ENCODE data around the gene CFAP45. TPM values are rescaled to one million over a fixed set of nuclear protein-coding genes. Genes with fewer than 3 reads are reported as not detected.
A peak's percentile ranks its signal among the peaks of the same experiment; 100 is the strongest.

The CFAP45 gene
- total RNA-seq, 1 donor from 2014 or later = 2.8 TPM

DNA sequence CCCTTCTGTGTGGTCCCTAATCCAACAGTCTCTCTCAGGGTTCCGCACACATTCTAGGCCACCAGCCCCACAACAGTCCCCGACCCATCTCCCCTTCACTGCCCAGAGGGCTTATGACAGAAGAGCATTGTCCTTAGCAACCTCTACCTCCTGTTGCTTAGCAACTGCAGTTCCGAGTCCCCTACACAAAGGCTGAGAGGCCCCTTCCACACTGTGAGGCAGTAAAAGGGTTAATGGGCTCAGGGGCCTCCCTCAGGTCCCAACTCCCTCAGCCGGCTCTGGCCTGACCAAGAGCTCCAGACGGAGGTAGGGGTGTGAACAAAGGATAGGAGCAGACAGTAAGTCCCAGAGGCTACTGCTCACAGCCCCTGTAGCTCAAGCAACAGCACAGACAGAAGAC, 41.2 kb upstream of the CFAP45 start:
- peak overlapping the region; percentile 72 for H3K4me3 Mint-ChIP-seq
- DNase-seq (ENCODE audit: extremely low spot score, unreplicated experiment) = no peak
- peaks cover 10% of the 10 kb centered on the region for H3K36me3 Mint-ChIP-seq
- H3K27me3 Mint-ChIP-seq = no peaks in the 10 kb centered on the region
- no peaks in the 10 kb centered on the region for H3K9me3 Mint-ChIP-seq
- H3K4me1 Mint-ChIP-seq (ENCODE audit: unreplicated experiment) = peaks cover 70% of the 10 kb centered on the region
- TF ChIP-seq CTCF (conservative IDR thresholded peaks at IDR 0.05) = no peak
- H3K27ac Mint-ChIP-seq = peak overlapping the region; percentile 61

DNA sequence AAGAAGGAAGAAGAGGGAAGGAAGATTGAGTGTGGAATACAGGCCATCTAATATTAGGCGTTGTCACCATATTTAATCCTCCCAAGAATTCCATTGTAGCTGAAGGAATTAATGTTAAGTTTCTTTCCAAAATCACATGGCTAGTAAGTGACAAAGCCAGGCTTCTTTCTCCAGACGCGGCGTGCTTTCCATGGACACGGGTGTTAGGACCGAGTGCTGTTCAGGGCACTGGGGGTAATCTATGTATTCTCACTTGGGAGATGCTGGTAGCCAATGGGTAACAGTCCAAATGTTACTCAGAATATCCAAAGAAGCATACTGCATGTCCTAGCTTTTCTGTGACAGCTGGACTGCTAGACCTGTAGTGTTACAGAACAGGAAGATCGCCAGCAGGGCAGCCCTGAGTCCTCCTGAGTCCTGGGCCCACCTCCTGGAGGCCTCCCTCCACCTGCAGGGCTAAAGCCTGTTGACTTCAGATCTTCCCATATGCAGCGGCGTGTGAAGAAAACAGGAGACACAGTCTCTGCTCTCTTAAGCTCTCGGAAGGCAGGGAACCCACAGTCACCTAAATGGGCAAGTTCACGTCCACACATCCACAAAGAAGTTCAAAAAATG, 40.1 kb upstream of the CFAP45 start:
- Mint-ChIP-seq H3K27ac (peak overlapping the region; percentile 39), H3K27me3 (no peaks in the 10 kb centered on the region), H3K4me3 (peak overlapping the region; percentile 50), H3K36me3 (peaks cover 10% of the 10 kb centered on the region), H3K9me3 (no peaks in the 10 kb centered on the region), H3K4me1 (ENCODE audit: unreplicated experiment) (peaks cover 65% of the 10 kb centered on the region)
- no peak for DNase-seq (ENCODE audit: extremely low spot score, unreplicated experiment)
- TF ChIP-seq CTCF (conservative IDR thresholded peaks at IDR 0.05) = no peak

GRCh38 chr1:159939678-159940002, 39.7 kb upstream of the CFAP45 start:
- no peak for DNase-seq (ENCODE audit: extremely low spot score, unreplicated experiment)
- Mint-ChIP-seq H3K4me1 (ENCODE audit: unreplicated experiment) (peaks cover 61% of the 10 kb centered on the region), H3K36me3 (peaks cover 10% of the 10 kb centered on the region), H3K27ac (peak overlapping the region; percentile 39), H3K27me3 (no peaks in the 10 kb centered on the region), H3K9me3 (no peaks in the 10 kb centered on the region), H3K4me3 (no peak overlapping the region)
- no peak for TF ChIP-seq CTCF (conservative IDR thresholded peaks at IDR 0.05)

GRCh38 chr1:159938905-159939677, 39.1 kb upstream of the CFAP45 start:
- DNase-seq (ENCODE audit: extremely low spot score, unreplicated experiment) = no peak
- Mint-ChIP-seq H3K9me3 (no peaks in the 10 kb centered on the region), H3K27ac (peak overlapping the region; percentile 17), H3K27me3 (no peaks in the 10 kb centered on the region), H3K4me3 (no peak overlapping the region), H3K36me3 (peaks cover 10% of the 10 kb centered on the region), H3K4me1 (ENCODE audit: unreplicated experiment) (peaks cover 57% of the 10 kb centered on the region)
- TF ChIP-seq CTCF (conservative IDR thresholded peaks at IDR 0.05) = no peak

- no peak for DNase-seq (ENCODE audit: extremely low spot score, unreplicated experiment)
- H3K4me3 Mint-ChIP-seq = peak overlapping the region; percentile 64
- H3K4me1 Mint-ChIP-seq (ENCODE audit: unreplicated experiment) = peaks cover 55% of the 10 kb centered on the region
- H3K9me3 Mint-ChIP-seq = no peaks in the 10 kb centered on the region
- no peaks in the 10 kb centered on the region for H3K27me3 Mint-ChIP-seq
- H3K36me3 Mint-ChIP-seq = peaks cover 17% of the 10 kb centered on the region
- no peak for TF ChIP-seq CTCF (conservative IDR thresholded peaks at IDR 0.05)
- peak overlapping the region; percentile 56 for H3K27ac Mint-ChIP-seq
These were observed 38.4 kb upstream of the CFAP45 start for GRCh38 chr1:159938211-159938852.
